ENCODE results near the gene LRIT2. TPM values are rescaled to one million over a fixed set of nuclear protein-coding genes. Genes with fewer than 3 reads are reported as not detected.
"Not testable (repeated sequence)": the region's sequence is repeated elsewhere in the genome, so short reads cannot be mapped to it uniquely, and the experiment has no call there.

LRIT2 gene
- total and polyA plus RNA-seq, 11 donors = not detected

DNA sequence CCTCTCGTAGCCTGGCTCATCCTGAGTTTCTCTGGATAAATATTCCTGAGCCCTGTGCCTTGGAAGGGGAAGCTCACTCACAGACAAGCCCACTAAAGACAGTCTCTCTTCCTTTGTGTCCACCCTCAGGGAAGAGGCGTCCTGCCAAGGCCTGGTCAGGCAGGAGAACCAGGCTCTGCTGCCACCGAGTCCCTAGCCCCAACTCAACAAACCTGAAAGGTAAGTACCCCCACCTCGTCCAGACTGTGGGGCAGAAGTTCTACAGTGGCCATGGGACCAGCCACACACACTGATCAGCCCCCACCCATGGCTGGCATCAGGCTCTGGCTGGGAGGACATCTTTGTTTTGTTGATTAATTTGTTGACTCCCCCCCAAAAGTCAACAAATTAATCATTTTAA, 49.0 kb downstream of the LRIT2 start:
- no peak overlapping the region for H3K4me3 ChIP-seq
- 70 to 81% (median 75%) methylated on average over 4 of the region's 4 CpGs for WGBS, 4 donors

DNA sequence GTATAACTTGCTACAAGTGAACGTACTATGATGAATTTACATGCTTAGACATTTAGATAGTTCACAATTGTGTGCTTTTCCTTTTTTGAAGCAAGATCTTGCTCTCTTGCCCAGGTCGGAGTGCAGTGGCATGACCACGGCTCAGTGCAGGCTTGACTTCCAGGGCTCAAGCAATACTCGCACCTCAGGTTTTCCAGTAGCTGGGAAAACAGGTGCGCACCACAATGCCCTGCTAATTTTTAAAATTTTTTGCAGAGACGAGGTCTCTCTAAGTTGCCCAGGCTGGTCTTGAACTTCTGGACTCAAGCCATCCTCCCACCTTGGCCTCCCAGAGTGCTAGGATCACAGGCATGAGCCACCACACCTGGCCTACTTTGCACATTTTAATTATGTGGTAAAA, 49.9 kb downstream of the LRIT2 start:
- Histone ChIP-seq H3K4me3 (no peak overlapping the region), H3K27ac (no peak overlapping the region), H3K9me3 (no peaks in the 10 kb centered on the region), H3K4me1 (peaks cover 0 to 12% (median 0%) of the 10 kb centered on the region in 12 donors), H3K36me3 (no peaks in the 10 kb centered on the region), H3K27me3 (no peaks in the 10 kb centered on the region)
- no peak for ATAC-seq
- TF ChIP-seq, protein P1, sequence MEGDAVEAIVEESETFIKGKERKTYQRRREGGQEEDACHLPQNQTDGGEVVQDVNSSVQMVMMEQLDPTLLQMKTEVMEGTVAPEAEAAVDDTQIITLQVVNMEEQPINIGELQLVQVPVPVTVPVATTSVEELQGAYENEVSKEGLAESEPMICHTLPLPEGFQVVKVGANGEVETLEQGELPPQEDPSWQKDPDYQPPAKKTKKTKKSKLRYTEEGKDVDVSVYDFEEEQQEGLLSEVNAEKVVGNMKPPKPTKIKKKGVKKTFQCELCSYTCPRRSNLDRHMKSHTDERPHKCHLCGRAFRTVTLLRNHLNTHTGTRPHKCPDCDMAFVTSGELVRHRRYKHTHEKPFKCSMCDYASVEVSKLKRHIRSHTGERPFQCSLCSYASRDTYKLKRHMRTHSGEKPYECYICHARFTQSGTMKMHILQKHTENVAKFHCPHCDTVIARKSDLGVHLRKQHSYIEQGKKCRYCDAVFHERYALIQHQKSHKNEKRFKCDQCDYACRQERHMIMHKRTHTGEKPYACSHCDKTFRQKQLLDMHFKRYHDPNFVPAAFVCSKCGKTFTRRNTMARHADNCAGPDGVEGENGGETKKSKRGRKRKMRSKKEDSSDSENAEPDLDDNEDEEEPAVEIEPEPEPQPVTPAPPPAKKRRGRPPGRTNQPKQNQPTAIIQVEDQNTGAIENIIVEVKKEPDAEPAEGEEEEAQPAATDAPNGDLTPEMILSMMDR (IDR thresholded peaks at IDR 0.05) = no peak
- no peak for TF ChIP-seq POLR2A (IDR thresholded peaks at IDR 0.05)
- 87 to 90% (median 88%) methylated on average over 6 of the region's 6 CpGs for WGBS, 4 donors
- DNase-seq = no peak
- intact Hi-C loops (cut with DNase I) = no loop called here

More for the DNA sequence above, 49.0 kb downstream of the LRIT2 start:
- no peaks in the 10 kb centered on the region for H3K36me3 ChIP-seq
- intact Hi-C loops (cut with DNase I) = no loop called here
- peaks cover 0 to 12% (median 0%) of the 10 kb centered on the region in 12 donors for H3K4me1 ChIP-seq
- H3K9me3 ChIP-seq = no peaks in the 10 kb centered on the region
- DNase-seq = no peak
- H3K27me3 ChIP-seq = no peaks in the 10 kb centered on the region
- H3K27ac ChIP-seq = peak overlapping the region in 1 of 12 donors; percentile 29
- no peak for ATAC-seq
- TF ChIP-seq, protein P1 (IDR thresholded peaks at IDR 0.05) = no peak
- TF ChIP-seq POLR2A (IDR thresholded peaks at IDR 0.05) = no peak

DNA sequence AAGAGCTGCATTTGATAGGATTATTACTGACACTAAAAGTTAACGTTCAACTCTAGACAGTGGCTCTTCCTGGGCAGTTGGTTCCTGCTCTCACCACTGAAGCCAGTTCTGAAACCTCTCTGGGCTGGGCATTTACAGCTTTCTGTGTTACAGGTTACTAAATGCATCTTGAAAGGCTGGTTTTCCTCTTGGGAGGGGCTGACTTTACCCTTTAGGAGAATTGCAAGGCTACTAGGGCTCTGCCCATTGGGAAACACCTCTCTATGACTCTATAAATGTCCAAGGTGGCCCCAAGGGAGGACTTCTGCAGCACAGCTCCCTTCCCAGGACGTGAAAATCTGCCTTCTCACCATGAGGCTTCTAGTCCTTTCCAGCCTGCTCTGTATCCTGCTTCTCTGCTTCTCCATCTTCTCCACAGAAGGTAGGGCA, 51.8 kb downstream of the LRIT2 start, which contains the start of gene GPR15LG:
GPR15LG (plus strand) TSS at position 301 of the 429 bp plus-strand sequence; CDS start at position 352, 51 bp downstream.
- intact Hi-C loops (cut with DNase I) = no loop called here

DNA sequence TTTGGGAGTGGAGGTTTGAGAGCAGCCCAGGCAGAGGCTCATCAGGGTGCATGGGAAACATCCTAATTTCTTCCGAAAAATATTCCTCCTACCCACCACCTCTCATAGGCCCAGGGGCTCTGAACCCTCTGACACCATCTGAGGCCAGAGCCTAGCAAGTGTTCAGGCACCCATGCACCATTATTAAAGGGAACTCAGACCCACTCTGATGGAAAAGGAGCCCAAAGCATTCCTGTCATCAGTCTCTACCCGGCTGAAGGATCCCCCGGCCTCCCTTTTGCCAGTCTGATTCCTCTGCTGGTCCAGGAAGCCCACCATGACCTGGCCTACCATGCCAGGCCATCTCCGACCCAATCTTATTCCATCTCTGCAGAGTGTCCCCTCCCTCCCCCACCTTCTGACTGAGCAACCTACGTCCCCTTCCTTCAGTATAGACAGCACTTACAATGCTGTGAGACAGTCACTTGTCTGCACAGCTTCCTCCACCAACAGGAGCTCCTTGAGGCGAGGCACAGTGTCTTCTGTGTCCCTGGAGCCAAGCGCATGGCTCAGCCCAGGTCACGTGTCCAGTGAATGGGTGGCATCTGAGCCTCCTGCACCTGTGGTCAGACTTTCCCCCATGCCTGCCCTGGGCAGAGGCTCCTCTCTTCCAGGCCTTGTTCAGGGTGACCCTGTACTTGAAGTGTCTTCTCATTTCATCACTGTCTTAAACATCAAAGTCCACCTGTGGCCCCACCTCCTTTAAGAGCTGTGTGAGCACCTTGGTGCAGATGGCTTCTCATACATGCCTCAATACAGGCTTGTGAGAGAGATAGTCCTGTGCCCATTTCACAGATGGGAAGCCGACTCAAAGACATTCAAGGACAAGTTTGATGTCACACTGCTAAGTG, 52.6 kb downstream of the LRIT2 start:
- Histone ChIP-seq H3K4me1 (peaks cover 0 to 8% (median 0%) of the 10 kb centered on the region in 12 donors), H3K27ac (no peak overlapping the region), H3K4me3 (no peak overlapping the region), H3K9me3 (no peaks in the 10 kb centered on the region), H3K27me3 (no peaks in the 10 kb centered on the region), H3K36me3 (no peaks in the 10 kb centered on the region)
- TF ChIP-seq POLR2A (IDR thresholded peaks at IDR 0.05) = no peak
- TF ChIP-seq, protein P1 (IDR thresholded peaks at IDR 0.05) = no peak
- no peak for DNase-seq
- ATAC-seq = no peak
- WGBS, 4 donors = 78 to 87% (median 87%) methylated on average over 9 of the region's 9 CpGs
- intact Hi-C loops (cut with DNase I) = no loop called here

More for the DNA sequence above, 51.8 kb downstream of the LRIT2 start, which contains the start of gene GPR15LG:
- DNase-seq = no peak
- 49 to 77% (median 69%) methylated on average over 2 of the region's 2 CpGs for WGBS, 4 donors
- no peak for ATAC-seq
- Histone ChIP-seq H3K4me3 (no peak within 1 kb of the TSS), H3K4me1 (peaks cover 0 to 12% (median 0%) of the 10 kb centered on the region in 12 donors), H3K27me3 (no peaks in the 10 kb centered on the region), H3K27ac (no peak within 1 kb of the TSS), H3K9me3 (no peaks in the 10 kb centered on the region), H3K36me3 (no peaks in the 10 kb centered on the region)
- TF ChIP-seq POLR2A (IDR thresholded peaks at IDR 0.05) = no peak
- TF ChIP-seq, protein P1 (IDR thresholded peaks at IDR 0.05) = no peak

DNA sequence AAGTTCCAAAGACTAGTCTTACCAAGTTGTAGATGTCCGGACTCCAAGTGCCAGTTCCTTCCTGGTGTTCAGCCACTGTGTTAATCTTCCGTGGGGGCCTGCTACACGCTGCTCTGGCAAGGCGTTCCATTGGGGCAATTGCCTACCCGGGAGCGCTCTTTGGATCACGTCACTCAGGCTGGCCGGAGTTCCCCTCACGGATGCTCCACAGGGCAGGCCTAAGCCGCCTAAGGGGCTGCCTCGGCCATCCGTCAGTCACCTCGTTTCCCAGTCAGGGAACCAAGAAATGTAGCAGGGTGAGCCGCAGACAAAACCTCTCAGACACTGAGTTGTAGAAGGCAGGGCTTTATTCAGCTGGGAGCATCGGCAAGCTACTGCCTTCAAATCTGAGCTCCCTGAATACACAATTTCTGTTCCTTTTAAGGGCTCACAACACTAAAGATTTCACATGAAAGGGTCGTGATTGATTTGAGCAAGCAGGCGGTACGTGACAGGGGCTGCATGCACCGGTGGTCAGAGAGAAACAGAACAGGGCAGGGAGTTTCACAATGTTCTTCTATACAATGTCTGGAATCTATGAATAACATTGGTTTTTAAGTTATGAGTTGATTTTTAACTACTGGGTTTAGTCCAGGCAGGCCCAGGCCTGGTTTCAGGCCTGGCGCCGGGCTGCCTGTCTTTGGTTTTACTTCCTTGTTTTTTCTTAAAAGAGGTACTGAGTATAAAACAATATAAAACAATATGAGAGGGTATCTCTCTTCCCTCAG, 53.5 kb downstream of the LRIT2 start:
- 87 to 91% (median 88%) methylated on average over 20 to 21 of the region's 21 CpGs for WGBS, 4 donors
- H3K4me1 ChIP-seq; H3K27ac ChIP-seq; ATAC-seq; DNase-seq; H3K9me3 ChIP-seq; H3K36me3 ChIP-seq; intact Hi-C loops (cut with DNase I); H3K4me3 ChIP-seq; H3K27me3 ChIP-seq: not testable (repeated sequence)

DNA sequence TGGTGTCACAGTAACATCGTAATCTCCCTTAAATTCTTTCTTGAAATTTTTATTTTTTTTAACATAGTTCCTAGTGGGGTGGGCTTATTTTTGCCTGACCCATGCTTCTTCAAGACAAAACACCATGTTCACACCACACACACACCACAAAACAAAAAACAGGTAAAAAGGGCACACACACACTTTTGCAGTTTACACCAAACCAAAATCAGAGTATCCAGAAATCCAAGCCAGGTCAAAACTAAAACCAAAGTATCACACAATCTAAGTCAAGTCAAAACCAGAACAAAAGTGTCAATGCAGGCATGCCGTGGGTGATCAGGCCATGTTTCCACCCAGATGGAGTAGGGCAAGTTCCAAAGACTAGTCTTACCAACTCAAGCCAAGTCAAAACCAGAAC, 54.1 kb downstream of the LRIT2 start:
- H3K36me3 ChIP-seq; H3K27me3 ChIP-seq; H3K27ac ChIP-seq; H3K9me3 ChIP-seq; H3K4me1 ChIP-seq; ATAC-seq; intact Hi-C loops (cut with DNase I); DNase-seq; H3K4me3 ChIP-seq: not testable (repeated sequence)
- 86 to 94% (median 87%) methylated on average over 2 of the region's 2 CpGs for WGBS, 4 donors

Measured in heart left ventricle (tissue), 16 donors.